22Rv1 (cell line): ENCODE measurements around the gene DENND6B.

Source experiments
- ZFX ChIP-seq: fragments of 450-650 bp; IDR thresholded peaks from 2 replicates; pipeline ENCODE4 v1.6.1; 2017; ENCODE audit warnings: antibody characterized with exemption, borderline replicate concordance
- TF ChIP-seq, protein P1 (sequence below): fragments of 450-650 bp; IDR thresholded peaks from 2 replicates; pipeline ENCODE4 v1.5.1; 2017; ENCODE audit warnings: mild to moderate bottlenecking

GRCh38 chr22:50343541-50343935 is 16.7 kb upstream of the DENND6B start:
- TF ChIP-seq, protein P1, sequence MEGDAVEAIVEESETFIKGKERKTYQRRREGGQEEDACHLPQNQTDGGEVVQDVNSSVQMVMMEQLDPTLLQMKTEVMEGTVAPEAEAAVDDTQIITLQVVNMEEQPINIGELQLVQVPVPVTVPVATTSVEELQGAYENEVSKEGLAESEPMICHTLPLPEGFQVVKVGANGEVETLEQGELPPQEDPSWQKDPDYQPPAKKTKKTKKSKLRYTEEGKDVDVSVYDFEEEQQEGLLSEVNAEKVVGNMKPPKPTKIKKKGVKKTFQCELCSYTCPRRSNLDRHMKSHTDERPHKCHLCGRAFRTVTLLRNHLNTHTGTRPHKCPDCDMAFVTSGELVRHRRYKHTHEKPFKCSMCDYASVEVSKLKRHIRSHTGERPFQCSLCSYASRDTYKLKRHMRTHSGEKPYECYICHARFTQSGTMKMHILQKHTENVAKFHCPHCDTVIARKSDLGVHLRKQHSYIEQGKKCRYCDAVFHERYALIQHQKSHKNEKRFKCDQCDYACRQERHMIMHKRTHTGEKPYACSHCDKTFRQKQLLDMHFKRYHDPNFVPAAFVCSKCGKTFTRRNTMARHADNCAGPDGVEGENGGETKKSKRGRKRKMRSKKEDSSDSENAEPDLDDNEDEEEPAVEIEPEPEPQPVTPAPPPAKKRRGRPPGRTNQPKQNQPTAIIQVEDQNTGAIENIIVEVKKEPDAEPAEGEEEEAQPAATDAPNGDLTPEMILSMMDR, result no peak
- no peak for TF ChIP-seq ZFX
